ENCODE data around the gene SALL1.

SALL1 gene

DNA sequence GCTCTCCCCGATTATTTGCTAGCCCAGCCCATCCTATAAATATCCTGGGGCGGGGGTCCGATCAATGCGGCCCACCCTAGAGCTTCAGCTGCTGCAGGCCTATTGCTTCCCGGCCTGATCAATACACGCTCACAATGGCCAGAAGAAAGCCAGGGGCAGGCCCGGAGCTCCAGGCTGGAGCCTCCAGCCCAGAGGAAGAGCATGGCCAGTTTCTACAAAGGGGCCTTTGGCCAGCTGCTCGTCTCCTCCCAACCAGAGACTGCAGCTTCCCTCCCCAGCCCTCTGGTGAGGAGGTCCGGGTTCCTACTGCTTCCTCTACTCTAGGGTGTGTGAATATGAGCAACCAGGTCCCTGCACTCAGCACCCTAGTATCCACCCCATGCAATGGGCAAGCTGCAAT, 36.7 kb downstream of the SALL1 start:
- DNase-seq (ENCODE audit: low spot score) = no peak
- Histone ChIP-seq H3K4me3 (ENCODE audit: severe bottlenecking) (no peak overlapping the region), H3K36me3 (ENCODE audit: low read depth) (no peaks in the 10 kb centered on the region), H3K27ac (ENCODE audit: poor library complexity, severe bottlenecking) (no peak overlapping the region), H3K27me3 (ENCODE audit: insufficient read depth, poor library complexity, severe bottlenecking) (peaks cover 69% of the 10 kb centered on the region), H3K4me1 (ENCODE audit: insufficient read depth, poor library complexity, severe bottlenecking) (no peaks in the 10 kb centered on the region), H3K9me3 (ENCODE audit: severe bottlenecking) (no peaks in the 10 kb centered on the region)
- ATAC-seq (ENCODE audit: low read depth) = no peak
- TF ChIP-seq, protein P1, sequence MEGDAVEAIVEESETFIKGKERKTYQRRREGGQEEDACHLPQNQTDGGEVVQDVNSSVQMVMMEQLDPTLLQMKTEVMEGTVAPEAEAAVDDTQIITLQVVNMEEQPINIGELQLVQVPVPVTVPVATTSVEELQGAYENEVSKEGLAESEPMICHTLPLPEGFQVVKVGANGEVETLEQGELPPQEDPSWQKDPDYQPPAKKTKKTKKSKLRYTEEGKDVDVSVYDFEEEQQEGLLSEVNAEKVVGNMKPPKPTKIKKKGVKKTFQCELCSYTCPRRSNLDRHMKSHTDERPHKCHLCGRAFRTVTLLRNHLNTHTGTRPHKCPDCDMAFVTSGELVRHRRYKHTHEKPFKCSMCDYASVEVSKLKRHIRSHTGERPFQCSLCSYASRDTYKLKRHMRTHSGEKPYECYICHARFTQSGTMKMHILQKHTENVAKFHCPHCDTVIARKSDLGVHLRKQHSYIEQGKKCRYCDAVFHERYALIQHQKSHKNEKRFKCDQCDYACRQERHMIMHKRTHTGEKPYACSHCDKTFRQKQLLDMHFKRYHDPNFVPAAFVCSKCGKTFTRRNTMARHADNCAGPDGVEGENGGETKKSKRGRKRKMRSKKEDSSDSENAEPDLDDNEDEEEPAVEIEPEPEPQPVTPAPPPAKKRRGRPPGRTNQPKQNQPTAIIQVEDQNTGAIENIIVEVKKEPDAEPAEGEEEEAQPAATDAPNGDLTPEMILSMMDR (IDR thresholded peaks at IDR 0.05; ENCODE audit: poor library complexity, severe bottlenecking) = no peak

DNA sequence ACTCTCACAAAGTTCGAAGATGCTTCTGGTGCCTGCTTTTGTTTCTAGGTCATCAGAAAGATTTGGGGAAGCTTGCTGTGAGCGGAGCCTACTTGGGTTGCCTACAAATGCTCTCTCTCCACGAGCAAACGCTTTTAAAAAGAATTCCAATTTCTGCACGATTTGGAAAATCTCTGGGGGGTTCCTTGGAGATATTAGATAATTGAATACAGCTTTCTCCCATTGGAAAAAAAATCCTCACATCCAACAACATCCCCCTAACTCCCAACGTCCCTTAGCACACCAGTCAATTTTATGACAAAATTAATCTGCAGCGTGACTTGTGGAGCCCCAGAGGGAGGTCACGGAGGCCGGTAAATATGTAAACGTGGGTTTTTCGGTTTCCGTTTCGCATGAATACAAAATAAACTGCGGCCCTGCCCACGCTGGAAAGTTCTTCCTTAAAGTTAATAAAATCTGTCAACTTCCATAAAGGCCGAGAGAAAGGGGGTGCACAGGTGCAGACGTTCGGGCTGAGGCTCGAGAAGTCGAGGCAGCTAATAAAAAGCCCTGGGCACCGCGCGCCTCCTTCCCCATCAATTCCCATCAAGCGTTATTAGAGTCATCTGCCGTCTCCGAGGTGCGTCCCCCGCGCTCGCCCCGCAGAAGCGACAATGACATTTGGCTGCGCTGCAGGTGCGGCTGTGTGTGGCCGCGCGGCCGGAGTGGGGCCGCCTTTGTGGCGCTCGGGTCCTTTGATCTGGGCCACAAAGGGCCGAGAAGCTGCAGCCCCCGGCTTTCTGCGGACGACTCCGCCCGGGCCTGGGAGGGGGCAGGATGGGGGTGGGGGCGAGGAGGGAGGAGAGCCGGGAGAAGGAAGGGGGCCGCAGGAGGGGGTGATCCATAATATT, 37.6 kb downstream of the SALL1 start:
- ATAC-seq (ENCODE audit: low read depth) = no peak
- no peaks in the 10 kb centered on the region for H3K36me3 ChIP-seq (ENCODE audit: low read depth)
- TF ChIP-seq, protein P1 (IDR thresholded peaks at IDR 0.05; ENCODE audit: poor library complexity, severe bottlenecking) = no peak
- H3K4me3 ChIP-seq (ENCODE audit: severe bottlenecking) = no peak overlapping the region
- no peaks in the 10 kb centered on the region for H3K9me3 ChIP-seq (ENCODE audit: severe bottlenecking)
- no peaks in the 10 kb centered on the region for H3K4me1 ChIP-seq (ENCODE audit: insufficient read depth, poor library complexity, severe bottlenecking)
- no peak overlapping the region for H3K27ac ChIP-seq (ENCODE audit: poor library complexity, severe bottlenecking)
- no peak for DNase-seq (ENCODE audit: low spot score)
- H3K27me3 ChIP-seq (ENCODE audit: insufficient read depth, poor library complexity, severe bottlenecking) = peaks cover 63% of the 10 kb centered on the region

DNA sequence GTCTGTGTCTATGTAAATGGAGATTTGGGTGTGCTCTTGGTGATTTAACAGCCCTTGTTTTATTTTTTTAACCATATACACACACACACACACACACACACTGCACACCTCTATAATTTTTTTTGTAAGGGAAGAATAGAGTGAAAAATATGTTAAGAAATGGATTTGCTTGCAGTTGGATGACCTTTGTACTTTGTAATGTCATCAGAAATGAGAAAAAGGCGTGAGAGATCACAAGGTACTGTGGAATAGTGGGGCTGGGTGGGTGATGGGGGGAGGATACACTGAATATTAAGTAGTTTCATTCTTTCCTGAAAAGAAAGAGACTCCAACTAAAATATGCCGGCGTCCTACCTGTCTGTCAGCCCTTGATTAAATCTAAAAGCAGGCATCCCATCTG, 38.7 kb downstream of the SALL1 start:
- Histone ChIP-seq H3K27me3 (ENCODE audit: insufficient read depth, poor library complexity, severe bottlenecking) (peaks cover 61% of the 10 kb centered on the region), H3K27ac (ENCODE audit: poor library complexity, severe bottlenecking) (no peak overlapping the region), H3K36me3 (ENCODE audit: low read depth) (no peaks in the 10 kb centered on the region), H3K4me3 (ENCODE audit: severe bottlenecking) (no peak overlapping the region), H3K9me3 (ENCODE audit: severe bottlenecking) (no peaks in the 10 kb centered on the region), H3K4me1 (ENCODE audit: insufficient read depth, poor library complexity, severe bottlenecking) (no peaks in the 10 kb centered on the region)
- TF ChIP-seq, protein P1 (IDR thresholded peaks at IDR 0.05; ENCODE audit: poor library complexity, severe bottlenecking) = no peak
- ATAC-seq (ENCODE audit: low read depth) = no peak
- DNase-seq (ENCODE audit: low spot score) = no peak

DNA sequence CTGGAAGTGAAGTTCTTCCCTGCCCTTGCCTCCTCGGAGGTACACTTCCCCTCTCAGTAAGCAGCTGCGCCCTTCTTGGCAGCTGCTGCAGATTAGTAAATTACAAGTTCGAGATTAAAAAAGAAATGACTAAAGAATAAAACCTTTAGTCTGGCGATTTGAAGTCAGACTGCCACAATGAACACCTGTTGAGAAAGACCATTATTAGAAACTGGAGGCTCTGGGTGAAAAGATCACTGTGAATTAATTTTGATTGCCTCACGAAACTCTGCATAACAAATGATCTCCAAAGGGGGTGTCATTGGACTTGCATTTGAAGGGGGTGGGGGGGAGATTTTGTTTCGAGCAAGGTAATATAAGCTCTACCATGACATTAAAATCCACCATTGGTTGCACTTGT, 39.3 kb downstream of the SALL1 start:
- H3K27me3 ChIP-seq (ENCODE audit: insufficient read depth, poor library complexity, severe bottlenecking) = peaks cover 61% of the 10 kb centered on the region
- ATAC-seq (ENCODE audit: low read depth) (no peak), DNase-seq (ENCODE audit: low spot score) (no peak)
- H3K36me3 ChIP-seq (ENCODE audit: low read depth) = no peaks in the 10 kb centered on the region
- no peak overlapping the region for H3K4me3 ChIP-seq (ENCODE audit: severe bottlenecking)
- H3K27ac ChIP-seq (ENCODE audit: poor library complexity, severe bottlenecking) = no peak overlapping the region
- H3K4me1 ChIP-seq (ENCODE audit: insufficient read depth, poor library complexity, severe bottlenecking) = no peaks in the 10 kb centered on the region
- TF ChIP-seq, protein P1 (IDR thresholded peaks at IDR 0.05; ENCODE audit: poor library complexity, severe bottlenecking) = no peak
- no peaks in the 10 kb centered on the region for H3K9me3 ChIP-seq (ENCODE audit: severe bottlenecking)

DNA sequence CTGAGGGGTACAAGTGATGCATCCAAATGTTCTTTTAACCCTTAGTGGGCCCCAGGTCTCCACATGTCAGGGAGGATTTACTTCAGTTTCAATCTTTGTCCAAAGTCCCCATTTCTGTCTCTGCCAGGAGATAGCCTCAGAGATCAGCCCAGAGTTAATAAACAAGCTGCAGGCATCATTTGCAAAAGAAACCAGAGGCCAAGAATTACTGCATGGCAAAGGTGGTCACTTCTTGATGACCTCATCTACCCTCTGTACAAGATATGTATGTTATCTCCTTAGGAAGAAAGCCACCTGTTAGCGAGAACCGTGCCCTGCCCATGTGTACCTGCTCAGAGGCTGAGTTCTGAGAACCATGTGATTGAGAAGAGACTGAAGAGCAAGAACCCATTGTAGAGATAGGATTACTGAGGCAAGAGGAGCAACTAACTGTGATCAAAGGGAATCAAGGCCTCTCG, 40.3 kb downstream of the SALL1 start:
- no peak for DNase-seq (ENCODE audit: low spot score)
- Histone ChIP-seq H3K27me3 (ENCODE audit: insufficient read depth, poor library complexity, severe bottlenecking) (peaks cover 54% of the 10 kb centered on the region), H3K4me1 (ENCODE audit: insufficient read depth, poor library complexity, severe bottlenecking) (no peaks in the 10 kb centered on the region), H3K9me3 (ENCODE audit: severe bottlenecking) (no peaks in the 10 kb centered on the region), H3K27ac (ENCODE audit: poor library complexity, severe bottlenecking) (no peak overlapping the region), H3K4me3 (ENCODE audit: severe bottlenecking) (no peak overlapping the region), H3K36me3 (ENCODE audit: low read depth) (no peaks in the 10 kb centered on the region)
- TF ChIP-seq, protein P1 (IDR thresholded peaks at IDR 0.05; ENCODE audit: poor library complexity, severe bottlenecking) = no peak
- ATAC-seq (ENCODE audit: low read depth) = no peak

Measured in RWPE2 (cell line).